ENCODE results near the gene ASB1.

Gene ASB1

GRCh38 chr2:238420878-238421694 is 5.6 kb upstream of the ASB1 start:
- ATAC-seq, result no peak
- TF ChIP-seq ARNTL (CRISPR knock-in tag; IDR thresholded peaks at IDR 0.05; ENCODE audit: borderline replicate concordance, low read depth), result no peak
- no peak for TF ChIP-seq SNAI2 (CRISPR knock-in tag; IDR thresholded peaks at IDR 0.05)
- no peak for TF ChIP-seq ZC3H10 (CRISPR knock-in tag; IDR thresholded peaks at IDR 0.05)
- TF ChIP-seq ZFP30 (CRISPR knock-in tag; IDR thresholded peaks at IDR 0.05), result no peak
- TF ChIP-seq PATZ1 (CRISPR knock-in tag; IDR thresholded peaks at IDR 0.05; ENCODE audit: borderline replicate concordance), result no peak
- no peak for TF ChIP-seq ISL1 (CRISPR knock-in tag; IDR thresholded peaks at IDR 0.05)
- TF ChIP-seq TCF4 (CRISPR knock-in tag; IDR thresholded peaks at IDR 0.05; ENCODE audit: borderline replicate concordance), result no peak
- no peak for TF ChIP-seq ZNF565 (CRISPR knock-in tag; conservative IDR thresholded peaks at IDR 0.05; ENCODE audit: low read depth)
- no peak for TF ChIP-seq TOX (CRISPR knock-in tag; IDR thresholded peaks at IDR 0.05; ENCODE audit: borderline replicate concordance)
- TF ChIP-seq ZNF70 (CRISPR knock-in tag; IDR thresholded peaks at IDR 0.05), result no peak
- TF ChIP-seq POU6F1 (CRISPR knock-in tag; IDR thresholded peaks at IDR 0.05; ENCODE audit: borderline replicate concordance, low read depth), result no peak
- no peak for TF ChIP-seq CSRNP3 (CRISPR knock-in tag; IDR thresholded peaks at IDR 0.05)
- TF ChIP-seq, protein P1, sequence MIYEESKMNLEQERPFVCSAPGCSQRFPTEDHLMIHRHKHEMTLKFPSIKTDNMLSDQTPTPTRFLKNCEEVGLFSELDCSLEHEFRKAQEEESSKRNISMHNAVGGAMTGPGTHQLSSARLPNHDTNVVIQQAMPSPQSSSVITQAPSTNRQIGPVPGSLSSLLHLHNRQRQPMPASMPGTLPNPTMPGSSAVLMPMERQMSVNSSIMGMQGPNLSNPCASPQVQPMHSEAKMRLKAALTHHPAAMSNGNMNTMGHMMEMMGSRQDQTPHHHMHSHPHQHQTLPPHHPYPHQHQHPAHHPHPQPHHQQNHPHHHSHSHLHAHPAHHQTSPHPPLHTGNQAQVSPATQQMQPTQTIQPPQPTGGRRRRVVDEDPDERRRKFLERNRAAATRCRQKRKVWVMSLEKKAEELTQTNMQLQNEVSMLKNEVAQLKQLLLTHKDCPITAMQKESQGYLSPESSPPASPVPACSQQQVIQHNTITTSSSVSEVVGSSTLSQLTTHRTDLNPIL (CRISPR knock-in tag; IDR thresholded peaks at IDR 0.05; ENCODE audit: low read depth), result no peak
- TF ChIP-seq BACH2 (CRISPR knock-in tag; IDR thresholded peaks at IDR 0.05; ENCODE audit: borderline replicate concordance), result no peak

- no peak for ATAC-seq
- TF ChIP-seq ZFP3 (CRISPR knock-in tag; IDR thresholded peaks at IDR 0.05) (no peak), SNAI2 (CRISPR knock-in tag; IDR thresholded peaks at IDR 0.05) (no peak), ESRRG (CRISPR knock-in tag; IDR thresholded peaks at IDR 0.05) (no peak)
These were observed 5.1 kb upstream of the ASB1 start for GRCh38 chr2:238421695-238422035.

- no peak for ATAC-seq
These were observed 4.4 kb upstream of the ASB1 start for GRCh38 chr2:238422285-238422684.

More at GRCh38 chr2:238422285-238422684, 4.4 kb upstream of the ASB1 start:
- no peak for TF ChIP-seq RARB (CRISPR knock-in tag; IDR thresholded peaks at IDR 0.05)
- TF ChIP-seq POU6F1 (CRISPR knock-in tag; IDR thresholded peaks at IDR 0.05; ENCODE audit: borderline replicate concordance, low read depth), result no peak
- TF ChIP-seq PPARA (CRISPR knock-in tag; IDR thresholded peaks at IDR 0.05; ENCODE audit: borderline replicate concordance), result no peak
- TF ChIP-seq ESRRG (CRISPR knock-in tag; IDR thresholded peaks at IDR 0.05), result no peak
- no peak for TF ChIP-seq ARNTL (CRISPR knock-in tag; IDR thresholded peaks at IDR 0.05; ENCODE audit: borderline replicate concordance, low read depth)
- TF ChIP-seq TOX (CRISPR knock-in tag; IDR thresholded peaks at IDR 0.05; ENCODE audit: borderline replicate concordance), result no peak
- no peak for TF ChIP-seq TCF4 (CRISPR knock-in tag; IDR thresholded peaks at IDR 0.05; ENCODE audit: borderline replicate concordance)
